Glomerular endothelial cell (primary cell): Measurements from ENCODE around the gene PRPH. TPM values are rescaled to one million over a fixed set of nuclear protein-coding genes. Genes with fewer than 3 reads are reported as not detected.

Source experiments
- DNase-seq: peaks from one replicate; pipeline ENCODE4 v3.0.0-alpha.2; 2011; ENCODE audit warnings: low read depth, low spot score; ENCODE audit errors: extremely low read depth
- total RNA-seq: library from RNA; depleted of rRNA; stranded (reverse); fragments of >200 nt; gene quantifications from 2 replicates; pipeline ENCODE4 v1.2.3, GENCODE V29; 2015

Gene PRPH
- total RNA-seq, 1 donor from 2014 or later, result not detected

GRCh38 chr12:49345051-49345824, 50.3 kb downstream of the PRPH start:
- no peak for DNase-seq

- no peak for DNase-seq
Measured at GRCh38 chr12:49345825-49346658, 51.1 kb downstream of the PRPH start.

GRCh38 chr12:49346659-49347310, 51.8 kb downstream of the PRPH start, which contains the start of gene DNAJC22:
Gene DNAJC22 (plus strand): TSS chr12:49346888. CDS start chr12:49348873, 1,985 bp downstream.
- DNase-seq, result no peak

- DNase-seq, result no peak
Measured at GRCh38 chr12:49347311-49348193, 52.6 kb downstream of the PRPH start.

Other genes starting within 250 kb of the PRPH start
- 89.2 and 117 TPM in 2 replicates for gene KMT2D, start 234.4 kb upstream of the PRPH start, total RNA-seq
- 1.7 and 2.3 TPM in 2 replicates for gene RHEBL1, start 225.2 kb upstream of the PRPH start, total RNA-seq
- gene DHH, start 200.3 kb upstream of the PRPH start, total RNA-seq, result 0.05 and 0.29 TPM in 2 replicates
- gene LMBR1L, start 184.3 kb upstream of the PRPH start, total RNA-seq, result 60.8 and 73.5 TPM in 2 replicates
- 1,215 and 1,250 TPM in 2 replicates for gene TUBA1B, start 163.8 kb upstream of the PRPH start, total RNA-seq
- 1,256 and 1,548 TPM in 2 replicates for gene TUBA1A, start 106.1 kb upstream of the PRPH start, total RNA-seq
- 522 and 561 TPM in 2 replicates for gene TUBA1C, start 30.1 kb upstream of the PRPH start, total RNA-seq
- gene TROAP, start 28.1 kb downstream of the PRPH start, total RNA-seq, result 4.7 and 11.4 TPM in 2 replicates
- gene C1QL4, start 42.0 kb downstream of the PRPH start, total RNA-seq, result not detected in 2 replicates
- gene DNAJC22, start 51.7 kb downstream of the PRPH start, total RNA-seq, result 0.48 and 1.2 TPM in 2 replicates
- gene SPATS2, start 72.3 kb downstream of the PRPH start, total RNA-seq, result 40.5 and 45.2 TPM in 2 replicates
- not detected in 2 replicates for gene KCNH3, start 243.9 kb downstream of the PRPH start, total RNA-seq